Mesodermal cell (in vitro differentiated cells): Measurements from ENCODE around the gene MAP2K3.

Experiments
- H3K27ac ChIP-seq: 2 replicates; pipeline ENCODE4 v1.7.0; 2013; ENCODE audit warnings: mild to moderate bottlenecking, low read depth, low read length, moderate library complexity; ENCODE audit not compliant: severe bottlenecking
- H3K36me3 ChIP-seq: 2 replicates; pipeline ENCODE4 v1.7.1; 2013; ENCODE audit warnings: mild to moderate bottlenecking, low read length, moderate library complexity; ENCODE audit not compliant: control insufficient read depth, insufficient read depth
- H3K4me1 ChIP-seq: one replicate; pipeline ENCODE4 v1.7.1; 2013; ENCODE audit warnings: mild to moderate bottlenecking, low read length; ENCODE audit not compliant: insufficient read depth, control insufficient read depth, poor library complexity, severe bottlenecking
- H3K4me3 ChIP-seq: 2 replicates; pipeline ENCODE4 v1.7.0; 2013; ENCODE audit warnings: low read length, control low read depth, mild to moderate bottlenecking; ENCODE audit not compliant: insufficient read depth, poor library complexity, severe bottlenecking; ENCODE audit errors: extremely low read depth
- H3K9me3 ChIP-seq: 2 replicates; pipeline ENCODE4 v1.7.1; 2013; ENCODE audit warnings: mild to moderate bottlenecking, low read length, moderate library complexity; ENCODE audit not compliant: control insufficient read depth
- WGBS, 2 experiments: methylation state at CpG; one replicate each; pipeline ENCODE4 v1.1.5; 2013; ENCODE audit warnings: missing lambda C conversion rate in 2 of 2; ENCODE audit not compliant: insufficient coverage in 2 of 2; 5-methylcytosine and 5-hydroxymethylcytosine counted together

Gene MAP2K3

GRCh38 chr17:21275047-21275578, 9.4 kb upstream of the MAP2K3 start:
- no peak overlapping the region for H3K27ac ChIP-seq
- WGBS, 2 experiments: 47 to 51% methylated on average over 13 to 16 of the region's 20 CpGs
- no peaks in the 10 kb centered on the region for H3K4me1 ChIP-seq
- H3K9me3 ChIP-seq: no peaks in the 10 kb centered on the region
- peak overlapping the region; percentile 38 for H3K4me3 ChIP-seq
- H3K36me3 ChIP-seq: no peaks in the 10 kb centered on the region

- no peak overlapping the region for H3K27ac ChIP-seq
- WGBS, 2 experiments: 2 to 7% methylated on average over 30 to 38 of the region's 52 CpGs
- H3K4me3 ChIP-seq: peak overlapping the region; percentile 38
- no peaks in the 10 kb centered on the region for H3K36me3 ChIP-seq
- no peaks in the 10 kb centered on the region for H3K9me3 ChIP-seq
- H3K4me1 ChIP-seq: no peaks in the 10 kb centered on the region
Observed at GRCh38 chr17:21275579-21276263, 8.8 kb upstream of the MAP2K3 start.

DNA sequence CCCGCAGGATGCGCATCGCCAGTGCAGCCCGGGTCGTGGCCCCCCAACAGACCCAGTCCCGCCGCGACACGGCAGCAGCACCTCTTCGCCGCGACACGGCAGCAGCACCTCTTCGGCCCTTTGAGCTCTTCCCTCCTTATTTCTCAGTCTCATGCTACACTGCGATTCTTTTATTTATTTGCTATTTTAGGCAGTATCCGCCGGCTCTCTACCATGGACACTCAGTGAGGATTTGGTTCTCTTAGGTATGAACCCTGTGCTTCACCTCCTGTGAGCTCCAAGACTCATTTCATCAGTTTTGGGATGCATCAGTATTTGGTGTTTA, 8.3 kb upstream of the MAP2K3 start:
- Histone ChIP-seq H3K9me3 (no peaks in the 10 kb centered on the region), H3K27ac (no peak overlapping the region), H3K36me3 (no peaks in the 10 kb centered on the region), H3K4me3 (peak overlapping the region; percentile 38), H3K4me1 (no peaks in the 10 kb centered on the region)
- 53 to 58% methylated on average over 7 to 9 of the region's 17 CpGs for WGBS, 2 experiments

GRCh38 chr17:21277332-21277731, 7.2 kb upstream of the MAP2K3 start:
- Histone ChIP-seq H3K9me3 (no peaks in the 10 kb centered on the region), H3K4me3 (no peak overlapping the region), H3K4me1 (peaks cover 5% of the 10 kb centered on the region), H3K27ac (no peak overlapping the region), H3K36me3 (no peaks in the 10 kb centered on the region)
- 100% methylated on average over 2 of the region's 3 CpGs for WGBS, 2 experiments

- Histone ChIP-seq H3K4me1 (peaks cover 15% of the 10 kb centered on the region), H3K9me3 (no peaks in the 10 kb centered on the region), H3K27ac (no peak overlapping the region), H3K4me3 (no peak overlapping the region), H3K36me3 (no peaks in the 10 kb centered on the region)
- WGBS, 2 experiments: 80 to 100% methylated on average over 4 to 6 of the region's 8 CpGs
Observed at GRCh38 chr17:21278450-21279197, 5.9 kb upstream of the MAP2K3 start.

DNA sequence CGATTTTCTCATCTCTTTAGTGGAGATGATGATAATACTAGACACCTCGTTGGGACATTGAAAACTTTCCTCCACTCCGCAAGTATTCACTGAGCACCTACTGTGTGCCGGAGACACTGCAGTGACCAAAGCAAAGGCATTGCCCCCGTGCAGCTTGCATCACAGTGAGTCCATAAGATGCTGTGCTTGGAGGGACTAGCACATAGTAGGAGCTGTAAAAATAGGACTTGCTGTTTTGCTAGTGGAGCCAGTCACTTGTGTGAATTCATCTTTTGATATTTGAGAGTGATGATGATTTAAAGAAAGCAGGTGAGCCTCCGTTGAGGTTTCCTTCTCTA, 5.3 kb upstream of the MAP2K3 start:
- H3K36me3 ChIP-seq: no peaks in the 10 kb centered on the region
- 87 to 96% methylated on average over 4 to 5 of the region's 6 CpGs for WGBS, 2 experiments
- H3K4me1 ChIP-seq: peaks cover 18% of the 10 kb centered on the region
- H3K4me3 ChIP-seq: no peak overlapping the region
- H3K27ac ChIP-seq: no peak overlapping the region
- H3K9me3 ChIP-seq: no peaks in the 10 kb centered on the region

- 80% methylated on average over 4 to 6 of the region's 6 CpGs for WGBS, 2 experiments
- Histone ChIP-seq H3K4me3 (no peak overlapping the region), H3K36me3 (no peaks in the 10 kb centered on the region), H3K4me1 (peaks cover 18% of the 10 kb centered on the region), H3K27ac (no peak overlapping the region), H3K9me3 (no peaks in the 10 kb centered on the region)
Observed at GRCh38 chr17:21279582-21279981, 4.9 kb upstream of the MAP2K3 start.

- no peak overlapping the region for H3K4me3 ChIP-seq
- H3K36me3 ChIP-seq: no peaks in the 10 kb centered on the region
- no peak overlapping the region for H3K27ac ChIP-seq
- H3K4me1 ChIP-seq: peaks cover 18% of the 10 kb centered on the region
- no peaks in the 10 kb centered on the region for H3K9me3 ChIP-seq
- WGBS, 2 experiments: 33 to 36% methylated on average over 5 to 10 of the region's 10 CpGs
Observed at GRCh38 chr17:21280081-21280518, 4.4 kb upstream of the MAP2K3 start.

- 53 to 68% methylated on average over 3 to 4 of the region's 5 CpGs for WGBS, 2 experiments
- H3K9me3 ChIP-seq: no peaks in the 10 kb centered on the region
- H3K4me1 ChIP-seq: peaks cover 31% of the 10 kb centered on the region
- H3K36me3 ChIP-seq: peaks cover 2% of the 10 kb centered on the region
- peak overlapping the region; percentile 47 for H3K27ac ChIP-seq
- no peak overlapping the region for H3K4me3 ChIP-seq
Observed at GRCh38 chr17:21282231-21282630, 2.3 kb upstream of the MAP2K3 start.

DNA sequence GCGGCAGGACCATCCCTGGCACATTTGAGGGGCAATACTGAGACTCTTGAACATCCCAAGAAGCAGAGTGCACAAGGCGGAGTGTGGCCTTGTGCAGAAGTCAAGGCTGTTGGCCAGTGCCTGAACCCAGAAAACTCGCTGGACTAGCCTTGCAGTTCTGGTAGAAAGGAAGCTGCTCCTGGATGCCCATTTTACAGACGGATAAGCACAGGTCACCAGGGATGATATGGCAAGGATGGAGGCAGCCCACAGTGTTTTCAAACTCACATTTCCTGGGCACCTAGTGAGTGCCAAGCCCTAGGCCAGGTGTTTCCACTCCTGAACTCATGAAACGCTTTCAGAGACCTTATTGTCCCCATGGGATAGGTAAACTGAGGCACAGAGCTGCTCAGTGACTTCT, 1.7 kb upstream of the MAP2K3 start:
- H3K4me1 ChIP-seq: peaks cover 37% of the 10 kb centered on the region
- H3K4me3 ChIP-seq: no peak overlapping the region
- WGBS, 2 experiments: 90 to 97% methylated on average over 4 to 5 of the region's 5 CpGs
- H3K36me3 ChIP-seq: peaks cover 5% of the 10 kb centered on the region
- peak overlapping the region; percentile 26 for H3K27ac ChIP-seq
- no peaks in the 10 kb centered on the region for H3K9me3 ChIP-seq
